RWPE1 (cell line): ENCODE measurements around the gene B4GALT6.
A peak's percentile ranks its signal among the peaks of the same experiment; 100 is the strongest.

Experiments
- CTCF ChIA-PET: fragments of 350-600 bp; sonication (Branson Sonifier 250); formaldehyde crosslinking; extraction: SDS; loops from one replicate; lab custom pipeline; 2021; lab: Yijun Ruan, JAX
- POLR2A ChIA-PET: fragments of 400-600 bp; formaldehyde crosslinking; extraction: SDS; loops from one replicate; lab custom pipeline; 2020; ENCODE audit warnings: antibody characterized with exemption; ENCODE audit not compliant: low non-redundant PET; lab: Yijun Ruan, JAX
- DNase-seq: peaks from one replicate; pipeline ENCODE4 v3.0.0; 2012; ENCODE audit warnings: low spot score
- H3K27ac ChIP-seq: fragments of 450-650 bp; 2 replicates; pipeline ENCODE4 v1.5.1; 2017
- TF ChIP-seq, protein P1 (sequence below): fragments of 450-650 bp; conservative IDR thresholded peaks from 2 replicates; pipeline ENCODE4 v1.5.1; 2017; ENCODE audit warnings: low read depth, mild to moderate bottlenecking

Gene B4GALT6

DNA sequence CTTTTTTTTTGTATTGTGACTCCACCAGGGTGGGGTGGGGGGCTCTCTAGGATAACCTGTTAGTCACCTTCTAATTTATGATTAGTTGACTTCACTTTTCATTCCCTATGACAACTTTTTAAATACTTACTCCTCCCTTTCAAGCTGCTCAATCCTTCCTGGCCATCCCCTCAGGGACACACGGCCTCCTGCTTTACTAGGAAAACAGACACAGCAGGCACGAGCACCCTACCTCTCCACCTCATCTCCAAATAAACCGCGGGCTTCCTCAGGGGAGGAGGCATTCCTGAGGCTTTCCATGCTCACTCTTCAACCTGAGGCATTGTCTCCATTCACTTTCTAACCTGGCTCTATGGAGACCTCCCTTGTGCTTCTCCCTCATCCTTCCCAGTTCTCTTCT is 33.0 kb downstream of the B4GALT6 start:
- H3K27ac ChIP-seq: no peak overlapping the region
- no peak for DNase-seq
- ChIA-PET POLR2A (no interaction called here), CTCF (interaction anchor here (0.6 kb wide), 1 partner anchor 421 kb away, joined by 4 read pairs; no protein-coding TSS in a partner anchor)
- TF ChIP-seq, protein P1, sequence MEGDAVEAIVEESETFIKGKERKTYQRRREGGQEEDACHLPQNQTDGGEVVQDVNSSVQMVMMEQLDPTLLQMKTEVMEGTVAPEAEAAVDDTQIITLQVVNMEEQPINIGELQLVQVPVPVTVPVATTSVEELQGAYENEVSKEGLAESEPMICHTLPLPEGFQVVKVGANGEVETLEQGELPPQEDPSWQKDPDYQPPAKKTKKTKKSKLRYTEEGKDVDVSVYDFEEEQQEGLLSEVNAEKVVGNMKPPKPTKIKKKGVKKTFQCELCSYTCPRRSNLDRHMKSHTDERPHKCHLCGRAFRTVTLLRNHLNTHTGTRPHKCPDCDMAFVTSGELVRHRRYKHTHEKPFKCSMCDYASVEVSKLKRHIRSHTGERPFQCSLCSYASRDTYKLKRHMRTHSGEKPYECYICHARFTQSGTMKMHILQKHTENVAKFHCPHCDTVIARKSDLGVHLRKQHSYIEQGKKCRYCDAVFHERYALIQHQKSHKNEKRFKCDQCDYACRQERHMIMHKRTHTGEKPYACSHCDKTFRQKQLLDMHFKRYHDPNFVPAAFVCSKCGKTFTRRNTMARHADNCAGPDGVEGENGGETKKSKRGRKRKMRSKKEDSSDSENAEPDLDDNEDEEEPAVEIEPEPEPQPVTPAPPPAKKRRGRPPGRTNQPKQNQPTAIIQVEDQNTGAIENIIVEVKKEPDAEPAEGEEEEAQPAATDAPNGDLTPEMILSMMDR: no peak

DNA sequence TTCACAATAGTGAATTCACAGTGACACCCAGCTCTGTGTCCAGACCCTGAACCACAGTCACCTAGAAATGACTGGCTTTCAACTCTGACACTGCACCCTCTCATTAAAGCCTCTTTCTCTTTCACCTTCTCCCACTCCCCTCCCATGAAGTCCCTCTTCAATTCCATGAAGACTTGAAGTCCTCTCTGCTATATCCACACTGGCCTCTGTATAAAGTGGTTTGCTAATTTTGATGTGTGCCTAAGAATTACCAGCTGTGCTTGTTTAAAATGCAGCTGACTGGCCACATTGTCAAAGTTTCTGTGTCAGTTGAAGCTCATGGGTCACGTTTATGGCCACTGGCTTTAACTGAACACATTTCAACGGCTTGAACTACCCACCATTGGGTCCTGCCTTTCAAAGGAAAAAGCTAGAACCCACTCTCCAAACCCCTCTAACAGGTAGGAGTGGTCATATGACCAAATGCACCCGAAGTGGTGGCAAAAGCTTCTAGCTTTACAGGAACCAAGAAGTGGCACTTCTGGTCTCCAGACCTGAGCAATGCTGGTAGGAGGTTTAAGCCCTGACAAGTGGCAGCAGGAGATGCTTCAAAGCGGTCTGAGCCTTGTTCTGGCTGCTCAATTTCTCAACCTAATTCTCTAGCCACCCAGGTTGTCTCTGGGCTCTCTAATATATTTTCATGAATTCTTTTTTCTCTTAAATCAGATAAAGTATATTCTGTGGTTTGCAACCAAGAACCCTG is 34.2 kb downstream of the B4GALT6 start:
- DNase-seq: no peak
- ChIA-PET POLR2A (no interaction called here), CTCF (no interaction called here)
- peak overlapping the region; percentile 14; the same call in 1 of the 2 replicates for H3K27ac ChIP-seq
- TF ChIP-seq, protein P1: no peak

DNA sequence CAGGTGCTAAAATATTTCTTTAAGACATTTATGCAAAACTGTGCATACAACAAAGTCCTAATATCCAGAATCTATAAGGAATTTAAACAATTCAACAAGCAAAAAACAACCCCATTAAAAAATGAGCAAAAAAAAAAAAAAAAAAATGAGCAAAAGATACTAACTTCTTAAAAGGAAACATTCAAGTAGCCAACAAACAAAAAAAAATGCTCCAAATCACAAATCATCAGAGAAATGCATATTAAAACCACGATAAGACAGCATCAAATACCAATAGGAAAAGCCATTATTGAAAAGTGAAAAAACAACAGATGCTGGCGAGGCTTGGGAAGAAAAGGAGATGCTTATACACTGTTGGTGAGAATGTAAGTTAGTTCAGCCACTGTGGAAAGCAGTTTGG is 34.9 kb downstream of the B4GALT6 start:
- TF ChIP-seq, protein P1: no peak
- POLR2A ChIA-PET: no interaction called here
- H3K27ac ChIP-seq: no peak overlapping the region
- CTCF ChIA-PET: no interaction called here
- no peak for DNase-seq

DNA sequence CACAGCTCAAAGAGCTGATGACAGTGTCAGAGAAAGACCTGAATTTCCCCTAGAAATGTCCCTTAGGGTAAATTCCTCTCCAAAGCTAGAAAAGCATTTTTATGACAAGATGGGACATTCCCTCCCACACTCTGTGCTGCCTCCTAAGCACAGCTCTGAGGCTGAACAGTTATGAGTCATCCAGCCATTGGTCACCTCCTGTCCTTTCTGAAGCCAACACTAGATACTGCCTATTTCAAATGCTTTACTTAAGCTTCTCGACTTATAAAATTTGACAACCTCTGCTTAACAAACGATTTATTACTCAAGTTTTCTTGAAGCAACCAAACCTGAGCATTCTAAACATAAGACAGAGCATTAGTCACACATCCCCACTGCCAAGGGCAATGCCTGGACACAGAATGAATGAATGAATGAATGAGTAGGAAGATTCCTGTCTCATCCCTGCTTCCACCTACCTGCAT is 35.4 kb downstream of the B4GALT6 start:
- DNase-seq: peak; percentile 41
- POLR2A ChIA-PET: no interaction called here

DNA sequence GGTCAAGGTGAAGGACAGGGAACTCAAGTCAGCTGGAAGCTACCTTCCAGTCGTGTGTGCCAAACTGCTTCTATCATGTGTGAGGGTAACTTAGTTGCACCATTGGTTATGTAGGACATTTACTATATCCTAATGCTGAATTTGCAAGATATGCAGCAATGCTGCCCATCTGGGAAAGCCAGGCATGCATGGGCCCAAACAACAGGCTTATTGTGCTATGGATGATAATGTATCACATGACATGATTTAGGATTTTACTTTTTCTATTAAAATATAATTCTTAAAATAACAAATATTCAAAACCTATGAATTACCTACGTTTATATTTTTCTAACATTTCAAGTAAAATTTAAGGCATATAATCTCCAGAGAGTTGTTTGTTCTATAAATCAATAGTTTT is 35.9 kb downstream of the B4GALT6 start:
- no peak overlapping the region for H3K27ac ChIP-seq
- CTCF ChIA-PET: no interaction called here
- no peak for DNase-seq
- TF ChIP-seq, protein P1: no peak
- POLR2A ChIA-PET: no interaction called here

More for the DNA sequence above, 35.4 kb downstream of the B4GALT6 start:
- CTCF ChIA-PET: no interaction called here
- TF ChIP-seq, protein P1: no peak
- H3K27ac ChIP-seq: no peak overlapping the region

DNA sequence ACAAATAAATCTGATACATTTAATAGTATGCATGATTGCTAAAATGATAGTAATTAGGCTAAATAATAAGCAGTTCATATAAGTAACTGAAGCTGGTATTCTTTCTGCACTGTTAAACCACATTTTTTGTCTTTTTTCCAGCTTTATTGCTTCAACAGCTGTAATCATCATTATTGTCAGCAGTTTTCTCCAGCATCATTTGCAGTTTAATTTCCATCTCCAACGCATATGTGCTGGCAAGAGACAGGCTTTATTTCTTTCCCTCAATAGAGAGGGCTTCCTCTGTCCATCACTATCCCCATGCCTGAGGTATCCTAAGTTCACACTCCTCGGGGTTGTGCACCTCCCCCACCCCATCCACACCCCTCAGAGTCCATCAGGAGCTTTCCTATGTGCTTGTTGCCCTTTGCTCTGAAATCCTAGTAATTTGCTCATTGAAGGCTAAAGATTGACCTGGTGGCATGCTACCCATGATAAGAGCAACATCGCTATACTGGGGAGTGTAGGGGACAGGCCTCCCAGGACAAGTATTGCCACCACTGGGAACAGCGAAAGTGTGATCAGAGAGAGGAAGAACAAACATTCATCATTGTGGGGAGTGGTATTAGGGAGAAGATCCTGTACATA is 37.1 kb downstream of the B4GALT6 start:
- no peak for DNase-seq
- ChIA-PET POLR2A (no interaction called here), CTCF (no interaction called here)
- TF ChIP-seq, protein P1: no peak
- H3K27ac ChIP-seq: no peak overlapping the region
